Gastroesophageal sphincter (tissue), 3 donors: ENCODE measurements around the gene PHF10.

Experiments
- CTCF ChIP-seq, 4 experiments: fragments of 200-600 bp in 2 of 4; fragments of 450-650 bp in 2 of 4; sonication (generic) in 1 of 4; IDR thresholded peaks; one replicate each; pipeline ENCODE4 v1.5.1; 2017 to 2019; ENCODE audit warnings: antibody characterized with exemption in 4 of 4, mild to moderate bottlenecking in 2 of 4, moderate library complexity in 2 of 4
- POLR2A ChIP-seq, 2 donors: fragments of 450-650 bp; IDR thresholded peaks; one replicate each; pipeline ENCODE4 v1.6.1; 2017; ENCODE audit warnings: antibody characterized with exemption in 2 of 2, mild to moderate bottlenecking in 2 of 2, moderate library complexity in 1 of 2
- POLR2AphosphoS5 ChIP-seq: sonication (generic); formaldehyde crosslinking; IDR thresholded peaks from one replicate; pipeline ENCODE4 v1.6.1; 2017; ENCODE audit warnings: antibody characterized with exemption

GRCh38 chr6:169702840-169703246 lies 21.5 kb downstream of the PHF10 start:
- TF ChIP-seq POLR2A (IDR thresholded peaks at IDR 0.05) (no peak), CTCF (IDR thresholded peaks at IDR 0.05) (no peak), POLR2AphosphoS5 (no peak)
